GM12891 (cell line): ENCODE results near the gene IGSF10.

Source experiments
- PAX5 ChIP-seq: IDR thresholded peaks from 2 replicates; pipeline ENCODE4 v1.6.1; 2011; ENCODE audit warnings: low read length, moderate library complexity, mild to moderate bottlenecking; ENCODE audit not compliant: insufficient read depth, severe bottlenecking
- POLR2A ChIP-seq: IDR thresholded peaks from 2 replicates; pipeline ENCODE4 v1.6.1; 2011; ENCODE audit warnings: low read depth, low read length, control low read depth
- POLR2AphosphoS5 ChIP-seq: IDR thresholded peaks from 2 replicates; pipeline ENCODE4 v1.6.1; 2011; ENCODE audit warnings: low read depth, low read length, control low read depth
- POU2F2 ChIP-seq: IDR thresholded peaks from 2 replicates; pipeline ENCODE4 v1.6.1; 2011; ENCODE audit warnings: low read depth, mild to moderate bottlenecking, control low read depth, low read length, moderate library complexity
- SPI1 ChIP-seq: IDR thresholded peaks from 2 replicates; pipeline ENCODE4 v1.6.1; 2011; ENCODE audit warnings: low read depth, low read length, control low read depth
- TAF1 ChIP-seq: IDR thresholded peaks from 2 replicates; pipeline ENCODE4 v1.6.1; 2011; ENCODE audit warnings: low read depth, low read length, control low read depth

- TF ChIP-seq POLR2A (no peak), POLR2AphosphoS5 (no peak), TAF1 (no peak), POU2F2 (no peak), PAX5 (no peak), SPI1 (no peak)
Observed at GRCh38 chr3:151425627-151426340, 35.1 kb downstream of the IGSF10 start.
